ENCODE results near the gene DUSP1.

The DUSP1 gene

GRCh38 chr5:172743112-172743959 lies 27.7 kb downstream of the DUSP1 start:
- DNase-seq: no peak

GRCh38 chr5:172741206-172741582 lies 29.8 kb downstream of the DUSP1 start:
- no peak for DNase-seq

DNA sequence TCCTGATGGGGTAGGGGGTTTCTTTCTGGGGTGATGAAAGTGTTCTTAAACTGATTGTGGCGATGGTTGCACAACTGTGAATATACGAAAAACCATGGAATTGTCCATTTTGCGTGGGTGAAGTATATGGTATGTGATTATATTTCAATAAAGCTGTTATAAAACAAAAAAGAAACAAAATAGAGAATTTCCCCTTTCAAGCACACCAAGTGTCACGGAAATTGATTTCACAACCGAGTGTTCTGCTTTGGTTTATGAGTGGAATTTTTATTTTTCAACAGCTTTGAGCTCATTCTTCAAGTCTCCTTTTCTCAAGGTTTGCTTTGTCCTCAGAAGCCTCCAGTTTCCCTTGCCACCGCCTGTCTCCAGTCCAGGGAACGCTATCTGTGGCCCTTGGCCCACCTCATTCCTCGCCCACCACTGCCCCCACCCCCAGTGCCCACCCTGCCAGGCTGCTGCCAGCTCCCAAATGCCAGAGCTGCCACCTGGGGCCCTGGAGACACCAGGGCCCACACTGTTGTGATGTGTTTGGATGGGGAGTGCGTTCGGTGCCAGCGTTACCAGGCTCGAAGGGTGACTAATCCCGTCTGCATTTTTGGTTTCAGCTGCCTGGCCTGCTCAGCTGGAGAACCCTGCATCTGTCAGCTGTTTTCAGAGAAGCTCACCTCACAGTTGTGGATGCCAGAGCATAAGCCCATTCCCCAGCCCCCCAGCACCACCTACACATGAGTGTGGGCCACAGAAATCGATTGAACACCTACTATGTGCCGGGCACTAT lies 30.4 kb downstream of the DUSP1 start:
- no peak for DNase-seq

GRCh38 chr5:172739375-172739774 lies 31.6 kb downstream of the DUSP1 start:
- DNase-seq: no peak

- DNase-seq: no peak
Observed at GRCh38 chr5:172736508-172737135, 34.4 kb downstream of the DUSP1 start.

- DNase-seq: no peak
Observed at GRCh38 chr5:172735141-172735831, 35.7 kb downstream of the DUSP1 start.

DNA sequence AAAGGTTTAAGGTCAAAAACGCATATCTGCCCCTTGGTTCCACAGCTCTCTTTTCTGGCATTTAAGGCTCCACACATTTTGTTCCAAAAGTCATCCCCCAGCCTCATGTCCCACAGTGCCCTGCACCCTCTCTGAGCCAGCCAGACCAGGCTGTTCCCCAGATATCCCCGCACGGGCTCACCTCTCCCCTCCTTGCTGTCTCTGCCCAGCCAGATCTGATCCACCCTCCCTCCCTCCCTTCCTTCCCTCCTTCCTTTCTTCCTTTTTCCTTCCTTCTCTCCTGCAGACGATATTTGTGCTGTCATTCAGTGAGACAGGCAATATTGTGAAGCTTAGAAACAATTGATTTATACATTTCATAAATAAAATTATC lies 37.0 kb downstream of the DUSP1 start:
- no peak for DNase-seq

DNA sequence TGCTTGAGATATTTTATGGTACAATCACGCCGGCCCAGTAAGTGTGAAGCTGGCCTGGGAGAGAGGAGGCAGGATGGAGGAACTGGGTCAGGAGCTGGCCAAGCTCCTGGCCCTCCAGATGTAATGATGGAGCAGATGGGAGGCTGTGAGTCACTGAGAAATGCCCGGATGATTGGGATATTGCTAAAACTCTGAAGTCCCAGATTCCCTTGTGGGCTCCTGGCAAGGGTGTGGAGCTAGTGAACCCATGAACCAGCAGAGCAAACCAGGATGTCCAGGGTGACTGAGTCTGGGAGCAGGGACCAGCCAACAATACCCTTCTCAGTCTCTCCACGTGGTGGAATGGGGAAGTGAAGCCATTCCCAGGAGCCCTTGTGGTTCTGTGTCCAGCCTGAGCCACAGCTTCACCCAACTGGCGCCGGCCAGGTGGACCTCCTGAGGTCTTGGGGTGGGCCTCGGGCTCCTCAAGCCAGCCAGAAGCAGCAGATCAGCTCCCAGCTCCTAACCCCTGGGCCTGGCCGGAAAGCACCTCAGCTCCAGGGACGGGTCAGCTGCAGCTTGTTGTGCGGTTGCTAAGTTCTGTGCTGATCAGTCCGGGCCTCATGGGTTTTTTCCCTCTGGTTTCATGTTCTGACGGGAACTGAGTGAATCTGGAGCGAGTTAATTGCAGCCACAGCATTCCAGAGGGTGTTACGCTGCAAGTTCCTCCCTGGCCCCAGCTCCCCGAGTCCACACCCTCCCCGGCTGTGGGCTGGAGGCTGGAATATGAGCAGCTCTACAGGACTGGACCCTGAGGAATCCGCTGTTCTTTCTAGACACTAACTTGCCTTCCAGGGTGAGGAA lies 37.6 kb downstream of the DUSP1 start:
- DNase-seq: no peak

- no peak for DNase-seq
Observed at GRCh38 chr5:172732201-172732865, 38.7 kb downstream of the DUSP1 start.

- no peak for DNase-seq
Observed at GRCh38 chr5:172731680-172732074, 39.3 kb downstream of the DUSP1 start.

- DNase-seq: no peak
Observed at GRCh38 chr5:172730981-172731679, 39.9 kb downstream of the DUSP1 start.

- no peak for DNase-seq
Observed at GRCh38 chr5:172730222-172730621, 40.8 kb downstream of the DUSP1 start.

GRCh38 chr5:172729588-172729987 lies 41.4 kb downstream of the DUSP1 start:
- DNase-seq: no peak

DNA sequence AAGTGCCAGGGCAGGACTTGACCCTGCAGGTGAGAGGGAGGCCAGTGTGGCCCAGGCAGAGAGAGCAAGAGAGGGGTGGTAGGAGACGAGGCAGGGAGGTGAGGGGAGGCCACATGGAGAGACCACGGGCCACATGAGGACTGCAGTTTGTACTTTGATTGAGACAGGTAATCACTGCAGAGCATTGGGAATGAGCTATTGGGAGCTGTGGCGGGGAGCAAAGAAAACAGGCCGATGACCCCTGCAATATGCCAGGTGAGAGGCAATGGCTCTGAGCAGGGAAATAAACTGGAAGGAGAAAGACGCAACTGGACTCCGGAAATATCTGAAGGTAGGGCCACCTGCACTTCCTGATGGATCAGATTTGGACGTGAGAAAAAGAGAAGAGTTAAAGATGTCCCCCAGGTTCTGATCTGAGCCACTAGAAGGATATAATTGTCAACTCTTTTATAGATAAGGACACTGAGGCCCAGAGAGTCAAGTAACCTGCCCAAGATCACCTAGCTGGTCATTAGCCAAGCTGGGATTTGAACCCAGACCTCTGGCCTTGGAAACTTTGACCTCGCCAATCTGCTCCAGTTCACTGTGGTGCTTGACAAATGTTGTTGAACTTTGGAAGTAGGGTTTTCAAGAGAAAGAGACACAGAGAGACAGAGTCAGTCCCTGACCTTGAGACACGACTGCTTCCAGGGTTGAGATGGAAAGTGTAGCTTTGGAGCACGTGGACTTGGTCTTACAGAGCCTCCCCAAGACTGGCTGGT lies 42.3 kb downstream of the DUSP1 start:
- no peak for DNase-seq

- no peak for DNase-seq
Observed at GRCh38 chr5:172727551-172727950, 43.4 kb downstream of the DUSP1 start.

DNA sequence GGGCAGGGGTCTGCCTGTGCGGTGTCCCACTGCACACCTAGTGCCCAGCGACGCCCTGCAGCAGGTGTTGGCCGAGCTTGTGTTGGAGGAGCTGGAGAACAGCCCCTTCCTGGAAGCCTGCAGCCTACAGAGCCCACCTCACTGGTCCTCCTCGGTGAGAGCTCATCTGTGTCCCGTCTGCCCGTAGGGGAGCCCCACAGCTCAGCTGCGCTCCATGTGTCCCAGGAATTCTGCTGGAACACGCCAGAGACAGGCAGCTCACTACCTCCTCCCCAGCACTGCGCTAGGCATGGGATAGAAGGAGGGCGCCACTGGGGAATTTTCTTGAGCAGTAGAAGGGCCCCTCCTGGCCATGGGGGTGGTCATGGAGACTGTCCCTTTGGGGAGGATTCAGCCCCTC lies 44.0 kb downstream of the DUSP1 start:
- no peak for DNase-seq

DNA sequence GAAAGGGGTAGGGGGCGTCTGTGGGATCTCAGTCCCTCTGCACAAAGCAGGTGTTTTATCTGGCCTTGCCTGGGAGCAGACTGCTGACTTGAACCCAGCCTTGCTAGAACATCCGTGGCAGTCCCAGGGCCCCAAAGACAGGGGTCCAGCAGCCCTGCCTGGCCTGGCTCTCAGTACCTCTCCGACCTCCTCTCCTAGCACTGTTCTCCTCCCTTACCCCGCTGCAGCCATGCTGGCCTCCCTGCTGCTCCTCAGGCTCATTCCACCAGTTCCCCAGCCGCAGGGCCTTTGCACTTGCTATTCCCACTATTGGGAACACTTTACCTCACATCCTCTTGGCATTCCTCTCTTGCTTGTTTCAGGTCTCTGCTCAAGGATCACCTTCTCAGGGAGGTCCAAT lies 45.2 kb downstream of the DUSP1 start:
- no peak for DNase-seq

- DNase-seq: no peak
Observed at GRCh38 chr5:172725273-172725672, 45.7 kb downstream of the DUSP1 start.

DNA sequence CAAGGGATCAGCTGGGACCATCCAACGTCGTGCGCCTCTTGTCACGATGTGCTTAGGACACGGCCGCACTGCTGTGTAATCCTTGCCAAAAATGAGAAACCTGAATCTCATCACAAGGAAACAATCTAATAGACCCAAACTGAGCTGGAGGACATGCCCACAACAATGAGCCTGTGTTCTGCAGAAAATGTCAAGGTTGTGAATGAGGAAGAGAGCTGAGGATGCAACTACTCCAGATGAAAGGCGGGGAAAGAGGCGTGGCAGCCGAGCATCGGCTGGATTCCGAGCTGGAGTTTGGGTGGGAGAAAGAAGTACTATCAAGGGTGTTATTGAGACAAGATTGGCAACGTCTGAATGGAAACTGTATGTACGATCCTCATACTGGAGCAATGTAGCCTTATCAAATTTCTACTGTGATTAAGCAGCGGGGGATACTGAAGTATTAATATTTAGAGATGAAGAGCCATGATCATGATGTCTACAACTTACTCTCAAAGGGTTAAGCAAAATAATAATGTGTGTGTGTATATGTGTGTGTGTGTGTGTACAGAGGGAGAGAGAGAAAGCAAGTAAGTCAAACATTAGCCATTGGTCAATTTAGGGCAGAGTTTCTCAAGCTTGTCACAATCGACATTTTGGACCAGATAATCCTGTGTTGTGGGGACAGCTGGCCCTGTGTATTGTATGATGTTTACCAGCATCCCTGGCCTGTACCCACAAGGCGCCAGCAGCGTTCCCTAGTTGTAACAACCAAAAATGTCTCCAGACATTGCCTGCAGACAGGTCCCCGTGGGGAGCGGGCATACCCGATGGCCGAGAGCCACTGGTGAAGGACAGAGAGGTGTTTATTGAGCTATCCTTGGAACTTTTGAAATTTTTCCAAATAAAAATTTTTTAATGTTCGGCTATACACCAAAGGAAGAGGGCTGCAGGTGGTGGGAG lies 46.5 kb downstream of the DUSP1 start:
- DNase-seq: no peak

Data from cortex of kidney (tissue), 1 donor.